Stimulated activated naive CD4-positive, alpha-beta T cell (primary cell): Measurements from ENCODE around the gene AK3.
A peak's percentile ranks its signal among the peaks of the same experiment; 100 is the strongest.

Source experiments
- DNase-seq, 6 experiments: peaks; one replicate each; lab custom pipeline; 2025; lab: John Stamatoyannopoulos, UW

AK3 gene

DNA sequence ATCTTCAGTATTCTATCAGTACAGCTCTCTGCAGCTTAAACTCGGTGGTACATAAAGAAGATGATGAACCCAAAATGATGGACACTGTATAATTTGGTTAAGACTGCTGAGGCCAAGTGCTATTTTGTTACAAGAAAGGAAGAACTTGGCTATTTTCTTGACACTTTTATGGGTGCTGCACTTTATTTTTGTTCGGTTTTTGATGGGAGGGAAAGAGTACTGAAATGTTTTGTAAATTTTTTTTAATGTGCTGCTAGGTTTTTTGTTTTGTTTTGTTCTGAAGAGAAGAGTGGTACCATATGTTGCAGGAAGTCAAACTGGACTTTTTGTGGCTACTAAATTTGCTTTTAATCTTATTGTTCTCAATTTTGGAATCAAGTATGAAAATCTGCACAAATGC, 35.0 kb downstream of the AK3 start:
- no peak for DNase-seq

DNA sequence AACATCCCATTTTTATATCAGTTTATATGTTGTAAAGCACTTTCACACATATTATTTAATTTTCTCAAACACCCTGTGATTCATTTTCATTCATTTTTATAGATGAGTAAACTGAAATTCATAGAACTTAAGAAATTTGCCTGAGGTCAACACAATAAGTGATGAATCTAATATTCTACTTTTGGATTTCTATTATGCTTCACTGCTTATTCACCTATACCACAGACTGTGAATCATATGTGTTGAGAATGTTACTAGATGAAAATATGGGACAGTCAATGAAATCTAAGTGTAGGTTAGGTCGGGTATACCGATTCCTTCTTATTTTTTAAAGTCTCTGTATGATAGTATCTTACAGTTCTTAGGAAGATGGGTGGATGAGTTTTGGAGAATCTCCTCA, 36.9 kb downstream of the AK3 start:
- no peak for DNase-seq

GRCh38 chr9:4701526-4701925, 39.5 kb downstream of the AK3 start:
- DNase-seq = no peak

DNA sequence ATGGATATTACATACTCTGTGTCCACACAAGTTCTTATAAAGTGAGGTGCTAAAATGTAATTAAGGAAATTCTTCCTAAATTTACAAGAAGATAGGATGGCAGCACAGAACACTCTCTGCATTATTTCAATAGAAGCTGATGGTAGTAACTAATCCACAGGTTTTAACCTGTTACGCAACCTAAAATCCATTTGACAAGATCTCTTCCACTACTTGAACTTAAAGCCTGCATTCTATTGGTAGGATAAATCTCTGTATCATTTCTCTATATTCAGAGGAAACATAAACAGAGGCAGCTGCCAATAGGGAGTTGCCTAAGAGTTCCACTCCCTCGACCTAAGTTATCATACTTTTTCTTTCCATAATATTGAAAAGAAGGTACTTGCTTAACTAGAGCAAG, 40.1 kb downstream of the AK3 start:
- DNase-seq = no peak

GRCh38 chr9:4700091-4700490, 40.9 kb downstream of the AK3 start:
- no peak for DNase-seq

- DNase-seq = no peak
These were observed 49.2 kb downstream of the AK3 start for GRCh38 chr9:4691795-4692194.

GRCh38 chr9:4690144-4690543, 50.9 kb downstream of the AK3 start:
- DNase-seq = no peak

- DNase-seq = no peak
These were observed 51.3 kb downstream of the AK3 start for GRCh38 chr9:4689687-4690104.

GRCh38 chr9:4689021-4689420, 52.0 kb downstream of the AK3 start:
- no peak for DNase-seq

- no peak for DNase-seq
These were observed 54.4 kb downstream of the AK3 start for GRCh38 chr9:4686584-4686983.

DNA sequence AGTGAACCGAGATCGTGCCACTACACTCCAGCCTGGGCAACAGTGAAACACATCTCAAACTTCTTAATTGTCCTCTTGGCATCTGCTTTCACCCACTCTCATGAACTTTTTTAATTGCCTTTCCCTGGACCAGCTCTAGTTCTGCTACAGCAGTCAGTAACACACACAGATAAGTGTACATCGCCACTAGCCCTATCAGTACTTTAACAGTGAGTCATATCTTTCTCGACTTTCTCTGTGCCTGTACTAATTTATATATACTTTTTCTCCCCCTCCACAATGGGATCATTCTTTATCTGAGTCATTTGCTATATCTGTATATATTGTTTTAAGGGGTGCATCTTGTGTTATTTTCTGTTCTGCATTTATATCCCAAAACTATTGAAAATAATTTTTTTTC, 54.9 kb downstream of the AK3 start:
- no peak for DNase-seq

DNA sequence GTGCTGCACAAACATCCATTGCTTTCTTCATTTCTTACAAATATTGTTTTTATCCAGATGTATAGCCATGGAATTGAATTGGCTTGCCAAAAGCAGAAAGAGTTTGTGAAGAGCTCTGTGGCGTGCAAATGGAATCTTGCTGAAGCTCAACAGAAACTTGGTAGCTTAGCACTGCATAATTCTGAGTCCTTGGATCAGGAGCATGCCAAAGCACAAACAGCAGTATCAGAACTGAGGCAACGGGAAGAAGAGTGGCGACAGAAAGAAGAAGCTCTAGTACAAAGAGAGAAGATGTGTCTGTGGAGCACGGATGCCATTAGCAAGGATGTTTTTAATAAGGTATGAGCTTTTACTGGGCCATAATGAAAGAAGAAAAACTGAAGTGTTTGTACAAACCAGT, 56.2 kb downstream of the AK3 start:
- no peak for DNase-seq

GRCh38 chr9:4680750-4681149, 60.3 kb downstream of the AK3 start:
- no peak for DNase-seq

- DNase-seq = peak in 1 of 6 experiments; percentile 59
These were observed 60.9 kb downstream of the AK3 start for GRCh38 chr9:4680173-4680525.

DNA sequence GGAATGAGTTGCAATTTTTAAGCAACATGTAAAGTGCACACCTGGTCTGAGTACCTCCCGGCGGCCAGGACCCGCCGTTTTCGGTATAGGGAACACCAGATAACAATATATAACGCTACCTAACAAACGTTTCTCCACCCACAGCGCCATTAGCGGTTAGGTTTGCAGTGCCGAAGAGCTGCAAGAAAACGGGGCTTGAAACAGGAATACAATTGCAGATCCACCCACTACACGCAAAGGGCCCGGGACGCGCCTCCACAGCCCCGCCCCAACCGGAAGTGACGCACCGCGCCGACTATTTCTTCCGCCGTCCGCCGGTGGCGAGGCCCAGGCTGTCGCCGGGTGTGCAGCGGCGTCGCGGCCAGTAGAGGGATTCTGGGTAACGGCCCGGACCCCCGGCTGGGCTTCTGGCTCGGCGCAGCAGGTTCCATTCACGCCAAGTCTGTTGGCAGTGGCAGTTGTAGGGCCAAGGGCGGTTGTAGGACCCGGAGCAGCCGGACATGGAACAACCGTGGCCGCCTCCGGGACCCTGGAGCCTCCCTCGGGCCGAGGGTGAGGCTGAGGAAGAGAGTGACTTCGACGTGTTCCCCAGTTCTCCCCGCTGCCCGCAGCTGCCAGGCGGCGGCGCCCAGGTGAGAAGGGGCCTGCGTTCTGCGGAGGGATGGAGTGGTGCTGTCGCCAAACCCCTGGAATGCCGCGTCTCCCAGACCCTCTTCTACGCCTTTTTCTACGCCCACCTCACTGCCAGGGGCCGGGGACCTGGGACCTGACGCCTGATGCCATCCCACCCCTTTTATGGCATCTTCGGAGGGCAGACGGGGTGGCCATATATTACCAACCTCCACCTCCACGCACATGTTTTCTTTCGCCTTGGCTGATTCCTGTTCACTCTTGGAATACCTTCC, 61.5 kb downstream of the AK3 start, which contains the start of gene CDC37L1:
Gene CDC37L1 (plus strand): TSS at position 302 of the 905 bp plus-strand sequence. CDS start 199 bp downstream, at position 501.
- peak; percentile 97 to 99 (median 98) for DNase-seq

GRCh38 chr9:4678679-4679267, 62.2 kb downstream of the AK3 start:
- DNase-seq = peak in 2 of 6 experiments; percentile 80 to 84

- DNase-seq = no peak
These were observed 63.6 kb downstream of the AK3 start for GRCh38 chr9:4677392-4677791.

- DNase-seq = no peak
These were observed 66.2 kb downstream of the AK3 start for GRCh38 chr9:4674783-4675182.

DNA sequence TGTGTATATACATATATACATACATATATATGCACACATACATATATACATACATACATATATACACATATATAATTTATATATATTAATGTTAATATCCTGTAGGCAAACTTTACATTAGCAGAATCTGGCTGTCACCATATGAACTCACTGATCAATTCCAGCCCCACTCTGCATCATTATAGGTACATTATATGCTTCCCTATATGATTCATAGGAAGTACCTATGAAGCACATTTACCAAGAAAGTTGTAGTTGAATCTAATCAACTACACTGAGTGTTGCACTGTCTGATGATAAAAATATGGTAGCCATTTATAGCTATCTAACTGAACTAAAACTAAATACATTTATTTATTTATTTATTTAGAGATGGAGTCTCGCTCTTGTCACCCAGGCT, 69.3 kb downstream of the AK3 start:
- DNase-seq = no peak

DNA sequence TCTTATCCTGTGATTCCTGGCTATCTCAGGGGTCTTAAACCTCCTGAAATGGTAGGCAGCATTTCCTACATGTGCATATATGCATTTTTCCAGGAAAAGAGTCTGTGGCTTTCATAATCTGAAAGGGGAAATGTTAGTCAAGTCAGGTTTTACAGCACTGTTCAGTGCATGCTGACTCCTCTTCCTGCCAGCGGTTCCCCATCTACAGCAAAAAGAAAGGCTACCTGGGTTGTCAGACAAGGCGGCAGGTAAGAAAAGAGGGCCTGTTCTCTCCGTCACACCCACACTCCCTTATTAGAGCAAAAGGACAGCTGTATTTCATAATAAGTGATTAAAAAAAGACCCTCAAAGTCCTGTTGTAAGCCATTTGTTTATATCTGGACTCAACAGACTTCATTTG, 70.4 kb downstream of the AK3 start:
- DNase-seq = no peak

- no peak for DNase-seq
These were observed 71.1 kb downstream of the AK3 start for GRCh38 chr9:4669890-4670289.

DNA sequence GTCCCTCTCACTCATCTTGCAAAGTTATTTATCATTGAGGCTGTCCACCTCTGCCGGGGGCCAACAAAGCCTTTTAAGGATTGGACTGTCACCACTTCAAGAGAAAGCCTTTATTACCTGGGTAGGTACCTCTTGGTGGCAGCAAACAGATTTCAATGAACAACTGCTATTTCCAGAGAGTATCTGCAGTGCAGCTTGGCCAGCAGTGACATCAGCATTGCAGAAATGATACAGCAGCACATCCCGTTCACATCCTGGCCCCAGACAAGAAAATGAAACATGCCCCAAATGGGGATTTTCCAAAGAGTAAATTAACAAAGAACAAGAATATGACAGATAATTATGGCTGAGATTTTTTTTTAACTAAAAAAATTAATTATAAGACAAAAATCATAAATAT, 72.4 kb downstream of the AK3 start:
- DNase-seq = no peak

- DNase-seq = peak in 4 of 6 experiments; percentile 23 to 78 (median 72)
These were observed 73.3 kb downstream of the AK3 start for GRCh38 chr9:4667681-4668080.
